ENCODE results near the gene EDAR. TPM values are rescaled to one million over a fixed set of nuclear protein-coding genes. Genes with fewer than 3 reads are reported as not detected.
A peak's percentile ranks its signal among the peaks of the same experiment; 100 is the strongest.

Gene EDAR
- total RNA-seq, 6 experiments from 2014 or later, result 0.06 to 1.6 (median 0.28) TPM

DNA sequence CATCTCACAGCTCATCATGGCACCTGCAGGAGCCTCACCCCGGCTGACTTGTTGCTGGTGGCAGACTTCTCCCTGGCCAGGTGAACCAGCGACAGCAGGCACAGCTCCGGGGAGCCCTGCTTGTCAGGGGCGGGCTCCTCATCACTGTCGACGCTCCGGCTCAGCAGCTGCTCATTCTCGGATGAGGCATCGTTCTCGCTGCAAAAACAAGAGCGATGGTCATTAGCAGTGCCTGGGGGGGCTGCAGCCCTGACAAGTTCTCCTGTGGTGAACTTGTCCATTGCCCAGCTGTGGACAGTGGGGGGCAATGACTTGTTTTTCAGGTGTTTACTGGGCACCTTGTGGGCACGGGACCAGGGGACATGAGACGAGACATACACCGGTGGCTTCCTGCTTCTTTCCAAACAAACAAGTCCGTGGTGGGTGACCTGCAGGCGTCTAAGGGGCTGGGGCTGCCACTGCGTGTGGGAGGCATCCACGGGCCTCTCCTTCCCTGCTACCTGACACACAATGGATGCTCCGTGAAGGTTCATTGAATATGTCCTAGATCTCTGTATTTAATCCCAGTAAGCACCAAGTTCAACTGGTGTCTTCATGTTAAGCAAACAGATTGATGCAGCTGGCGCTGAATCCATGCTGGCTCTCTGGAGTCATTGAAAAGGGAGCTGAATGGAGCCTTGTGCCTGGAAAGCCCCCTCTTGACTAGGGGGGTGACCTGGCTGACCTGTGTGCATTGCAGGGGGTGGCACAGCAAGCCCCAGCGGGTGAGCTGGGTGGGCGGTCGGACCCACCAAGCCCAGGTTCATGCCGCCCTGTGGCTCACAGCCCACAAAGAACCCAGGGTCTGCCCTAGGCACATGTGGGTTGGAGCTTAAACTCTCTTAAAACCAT is 81.0 kb downstream of the EDAR start:
- 89% methylated on average over 15 of the region's 24 CpGs for WGBS (ENCODE audit: insufficient coverage, low coverage, low lambda C conversion rate, missing lambda C conversion rate)
- Histone ChIP-seq H3K4me1 (peaks cover 0 to 26% (median 7%) of the 10 kb centered on the region in 4 donors), H3K4me3 (no peak overlapping the region), H3K27me3 (no peaks in the 10 kb centered on the region), H3K9me3 (no peaks in the 10 kb centered on the region), H3K36me3 (no peaks in the 10 kb centered on the region), H3K27ac (no peak overlapping the region)
- no peak for ATAC-seq
- no peak for DNase-seq
- intact Hi-C loops (cut with DNase I), result no loop called here
- TF ChIP-seq POLR2A (IDR thresholded peaks at IDR 0.05) (no peak), CTCF (IDR thresholded peaks at IDR 0.05) (no peak)

- Histone ChIP-seq H3K4me3 (no peak overlapping the region), H3K9me3 (no peaks in the 10 kb centered on the region), H3K27me3 (no peaks in the 10 kb centered on the region), H3K4me1 (peaks cover 0 to 26% (median 7%) of the 10 kb centered on the region in 4 donors), H3K36me3 (no peaks in the 10 kb centered on the region), H3K27ac (peak overlapping the region in 1 of 3 donors; percentile 92)
- ATAC-seq (peak; percentile 52 to 73 (median 64)), DNase-seq (peak; percentile 61 to 92 (median 86))
- intact Hi-C loops (cut with DNase I), result no loop called here
- TF ChIP-seq CTCF (IDR thresholded peaks at IDR 0.05), result no peak
- TF ChIP-seq POLR2A (IDR thresholded peaks at IDR 0.05), result no peak
- WGBS (ENCODE audit: insufficient coverage, low coverage, low lambda C conversion rate, missing lambda C conversion rate), result 53% methylated on average over 3 of the region's 15 CpGs
Observed at GRCh38 chr2:108906403-108907077, 82.5 kb downstream of the EDAR start.

GRCh38 chr2:108905906-108906305 is 83.1 kb downstream of the EDAR start:
- intact Hi-C loops (cut with DNase I), result no loop called here
- WGBS (ENCODE audit: insufficient coverage, low coverage, low lambda C conversion rate, missing lambda C conversion rate), result no CpG with 5 or more reads among the region's 13 CpGs
- TF ChIP-seq POLR2A (IDR thresholded peaks at IDR 0.05) (no peak), CTCF (IDR thresholded peaks at IDR 0.05) (no peak)
- H3K4me3 ChIP-seq, result no peak overlapping the region
- ATAC-seq (no peak), DNase-seq (no peak)
- peaks cover 0 to 26% (median 7%) of the 10 kb centered on the region in 4 donors for H3K4me1 ChIP-seq
- no peaks in the 10 kb centered on the region for H3K36me3 ChIP-seq
- peak overlapping the region in 2 of 3 donors; percentile 92 to 93 for H3K27ac ChIP-seq
- H3K9me3 ChIP-seq, result no peaks in the 10 kb centered on the region
- H3K27me3 ChIP-seq, result no peaks in the 10 kb centered on the region

DNA sequence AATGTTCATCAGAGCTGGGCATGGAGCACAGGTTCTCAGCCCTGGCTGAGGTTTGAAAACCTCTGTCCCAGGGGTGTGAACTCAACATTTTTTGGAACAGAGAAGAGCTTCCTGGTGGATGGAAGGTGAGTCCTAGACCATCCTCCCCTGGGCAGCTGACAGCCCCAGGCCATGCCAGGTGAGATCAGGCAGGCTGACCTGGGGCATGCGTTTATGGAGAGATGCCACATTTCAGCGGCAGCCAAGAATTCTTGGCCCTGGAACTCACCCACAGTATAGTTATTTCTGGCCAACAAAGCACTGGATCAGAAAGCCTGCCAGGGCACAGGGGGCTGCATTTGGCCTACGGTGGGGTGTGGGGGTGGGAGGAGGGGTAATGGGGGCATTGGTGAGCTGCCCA is 83.8 kb downstream of the EDAR start:
- no peak for TF ChIP-seq POLR2A (IDR thresholded peaks at IDR 0.05)
- no peak for TF ChIP-seq CTCF (IDR thresholded peaks at IDR 0.05)
- WGBS (ENCODE audit: insufficient coverage, low coverage, low lambda C conversion rate, missing lambda C conversion rate), result 0% methylated on average over 1 of the region's 3 CpGs
- Histone ChIP-seq H3K27ac (peak overlapping the region; percentile 61 to 93 (median 92)), H3K27me3 (no peaks in the 10 kb centered on the region), H3K4me3 (no peak overlapping the region), H3K36me3 (no peaks in the 10 kb centered on the region), H3K9me3 (no peaks in the 10 kb centered on the region), H3K4me1 (peaks cover 0 to 26% (median 7%) of the 10 kb centered on the region in 4 donors)
- intact Hi-C loops (cut with DNase I), result no loop called here
- DNase-seq (peak; percentile 81 to 92 (median 91)), ATAC-seq (peak; percentile 82 to 91 (median 90))
